RKO (cell line): ENCODE measurements around the gene DDX1.
A peak's percentile ranks its signal among the peaks of the same experiment; 100 is the strongest.
"Not testable (repeated sequence)": the region's sequence is repeated elsewhere in the genome, so short reads cannot be mapped to it uniquely, and the experiment has no call there.

ENCODE experiments used
- DNase-seq: peaks from one replicate; pipeline ENCODE4 v3.0.0-alpha.2; 2016; ENCODE audit warnings: low spot score

Gene DDX1

DNA sequence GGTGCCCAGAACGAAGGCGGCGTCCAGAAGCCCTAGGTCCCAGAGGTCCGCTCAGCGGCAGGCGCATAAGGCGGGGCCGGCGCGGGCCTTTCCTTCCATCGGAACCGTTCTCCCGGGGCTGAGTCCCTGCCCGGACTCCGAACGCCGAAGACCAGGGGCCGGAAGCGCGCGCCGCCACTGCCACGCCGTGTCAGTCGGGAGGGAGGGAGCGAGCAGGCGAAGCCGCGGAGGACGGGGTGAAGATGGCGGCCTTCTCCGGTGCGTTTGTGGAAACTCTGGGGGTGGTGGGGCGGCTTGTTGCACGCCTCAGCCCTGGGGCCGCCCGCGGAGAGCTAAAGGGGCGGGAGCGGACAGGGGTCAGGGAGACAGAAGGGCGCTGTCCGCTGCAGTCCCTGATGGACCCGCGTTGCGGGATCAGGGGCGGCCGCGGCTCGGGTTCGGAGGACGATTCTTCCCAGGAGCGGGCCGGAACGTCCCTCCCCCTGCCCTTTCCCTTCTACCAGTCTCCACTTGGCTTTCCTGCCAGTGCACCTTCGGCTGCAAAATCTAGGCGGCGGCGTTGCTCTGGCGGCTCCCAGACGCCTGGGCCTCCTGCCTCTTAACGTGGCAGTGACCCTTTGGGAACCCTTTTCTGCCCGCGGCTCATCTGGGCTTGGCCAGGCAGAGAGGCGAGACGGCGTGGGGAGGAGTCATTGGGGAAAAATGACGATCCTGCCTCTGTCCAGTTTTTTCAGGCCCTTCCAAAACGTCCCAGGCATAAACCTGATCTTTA, at the start of gene DDX1:
TSS of gene DDX1 (plus strand) at position 177 of the 772 bp plus-strand sequence. CDS start at position 243, 66 bp downstream.
- DNase-seq: peak; percentile 83

DNA sequence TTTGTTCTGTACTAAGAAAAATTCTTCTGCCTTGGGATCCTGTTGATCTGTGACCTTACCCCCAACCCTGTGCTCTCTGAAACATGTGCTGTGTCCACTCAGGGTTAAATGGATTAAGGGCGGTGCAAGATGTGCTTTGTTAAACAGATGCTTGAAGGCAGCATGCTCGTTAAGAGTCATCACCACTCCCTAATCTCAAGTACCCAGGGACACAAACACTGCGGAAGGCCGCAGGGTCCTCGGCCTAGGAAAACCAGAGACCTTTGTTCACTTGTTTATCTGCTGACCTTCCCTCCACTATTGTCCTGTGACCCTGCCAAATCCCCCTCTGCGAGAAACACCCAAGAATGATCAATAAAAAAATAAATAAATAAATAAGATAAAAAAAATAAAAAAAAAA, 49.4 kb upstream of the DDX1 start:
- DNase-seq: not testable (repeated sequence)

DNA sequence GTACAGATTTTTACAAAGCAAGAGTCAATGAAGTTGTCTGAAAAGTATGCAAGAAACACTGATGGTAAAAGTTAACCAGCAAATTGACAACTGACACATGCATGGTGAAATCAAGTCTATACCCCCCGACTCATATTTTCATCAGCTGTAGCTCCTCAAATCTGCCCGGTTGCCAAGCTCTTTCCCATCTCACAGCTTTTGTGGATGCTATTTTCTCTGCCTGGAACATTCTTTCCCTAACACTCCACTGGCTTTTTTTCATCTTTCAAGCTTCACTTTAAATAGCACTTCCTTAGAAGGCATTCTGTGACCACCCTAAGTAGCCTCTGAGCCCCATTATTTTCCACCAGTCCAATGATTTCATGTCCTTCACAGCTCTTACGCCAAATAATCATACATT, 48.6 kb upstream of the DDX1 start:
- no peak for DNase-seq

DNA sequence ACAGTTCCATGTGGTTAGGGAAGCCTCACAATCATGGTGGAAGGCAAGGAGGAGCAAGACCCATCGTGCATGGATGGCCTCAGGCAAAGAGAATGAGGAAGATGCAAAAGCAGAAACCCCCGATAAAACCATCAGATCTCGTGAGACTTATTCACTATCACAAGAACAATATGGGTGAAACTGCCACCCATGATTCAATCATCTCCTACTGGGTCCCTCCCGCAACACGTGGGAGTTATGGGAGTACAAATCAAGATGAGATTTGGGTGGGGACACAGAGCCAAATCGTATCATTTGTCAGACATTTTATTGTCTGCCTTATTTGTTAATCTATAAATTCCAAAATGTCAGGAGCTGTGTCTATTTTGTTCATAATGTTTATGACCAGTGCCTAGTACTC, 48.1 kb upstream of the DDX1 start:
- no peak for DNase-seq

DNA sequence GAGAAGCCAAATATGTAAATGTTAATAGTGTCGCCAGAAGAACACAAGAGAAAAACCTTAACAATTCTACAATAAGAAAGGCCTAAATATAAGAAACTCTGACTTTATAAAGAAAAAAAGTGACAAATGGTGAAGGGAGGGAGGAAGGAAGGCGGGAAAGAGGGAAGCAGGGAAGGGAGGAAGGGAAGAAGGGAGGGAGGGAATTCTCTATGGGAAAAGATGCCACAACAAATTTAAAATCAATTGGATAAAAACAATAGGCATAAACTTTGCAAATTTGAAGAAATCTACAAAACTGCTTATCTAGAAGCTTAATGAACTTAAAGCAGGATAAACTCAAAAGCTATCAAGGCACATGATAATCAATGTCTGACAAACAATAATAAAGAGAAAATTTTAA, 47.4 kb upstream of the DDX1 start:
- DNase-seq: no peak

DNA sequence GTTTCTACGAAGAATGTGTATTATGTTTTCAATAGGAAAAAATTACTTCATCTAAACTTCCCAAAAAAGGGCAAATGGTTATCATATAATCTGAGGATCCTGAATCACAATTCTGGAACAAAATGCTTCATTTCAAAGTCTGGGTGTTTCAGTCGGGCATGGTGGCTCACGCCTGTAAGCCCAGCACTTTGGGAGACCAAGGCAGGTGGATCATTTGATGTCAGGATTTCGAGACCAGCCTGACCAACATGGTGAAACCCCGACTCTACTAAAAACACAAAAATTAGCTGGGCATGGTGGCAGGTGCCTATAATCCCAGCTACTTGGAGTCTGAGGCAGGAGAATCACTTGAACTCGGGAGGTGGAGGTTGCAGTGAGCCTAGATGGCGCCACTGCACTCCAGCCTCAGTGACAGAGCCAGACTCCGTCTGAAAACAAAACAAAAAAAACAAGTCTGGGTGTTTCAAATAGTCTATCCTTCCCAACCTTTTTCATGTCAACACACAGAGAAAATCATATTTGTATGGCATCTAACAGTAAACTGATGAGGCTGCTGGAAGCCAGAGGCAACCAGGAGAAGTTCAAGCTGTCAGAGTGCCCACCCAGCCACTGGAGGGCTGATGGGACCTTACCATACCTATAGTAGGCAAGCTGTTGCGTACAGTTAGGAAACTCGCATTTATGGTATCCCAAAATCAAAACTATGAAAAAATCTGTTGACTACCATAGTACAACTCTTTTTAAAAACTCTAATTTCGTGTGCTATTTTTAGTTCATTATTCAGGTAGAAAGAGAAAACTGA, 45.2 kb upstream of the DDX1 start:
- DNase-seq: no peak

DNA sequence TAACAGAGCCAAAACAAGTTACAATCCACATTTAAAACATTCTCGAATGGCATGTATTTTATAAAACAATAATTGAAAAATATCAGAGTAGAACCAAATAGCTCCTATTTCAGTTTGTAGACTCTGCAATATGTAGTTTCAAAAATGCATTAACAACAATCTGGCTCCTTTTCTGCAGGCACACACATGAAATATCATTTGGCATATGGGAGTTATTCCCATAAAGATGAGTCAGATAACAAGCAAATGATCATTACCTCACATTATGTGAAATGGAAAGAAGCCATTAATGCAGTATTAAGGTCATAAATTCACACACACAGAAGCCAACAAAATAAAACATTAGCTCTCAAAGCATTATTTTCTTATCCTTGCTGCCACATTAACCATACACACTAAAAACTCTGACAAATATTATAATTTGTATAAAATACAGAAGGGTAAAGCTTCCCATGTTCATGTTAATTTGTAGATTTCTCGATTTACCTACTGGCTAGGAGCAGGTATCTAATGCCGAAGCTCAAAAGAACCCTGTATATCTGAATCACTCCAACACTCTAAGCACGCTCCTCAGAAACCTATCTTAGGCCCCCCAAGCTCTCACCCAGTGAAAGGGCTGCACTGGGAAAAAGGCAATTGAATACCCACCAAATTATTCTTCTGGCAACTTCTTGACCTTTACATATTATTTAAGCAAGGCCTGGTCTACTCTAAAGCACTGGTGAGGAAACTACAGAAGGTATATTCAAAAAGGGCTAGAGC, 44.4 kb upstream of the DDX1 start:
- no peak for DNase-seq

DNA sequence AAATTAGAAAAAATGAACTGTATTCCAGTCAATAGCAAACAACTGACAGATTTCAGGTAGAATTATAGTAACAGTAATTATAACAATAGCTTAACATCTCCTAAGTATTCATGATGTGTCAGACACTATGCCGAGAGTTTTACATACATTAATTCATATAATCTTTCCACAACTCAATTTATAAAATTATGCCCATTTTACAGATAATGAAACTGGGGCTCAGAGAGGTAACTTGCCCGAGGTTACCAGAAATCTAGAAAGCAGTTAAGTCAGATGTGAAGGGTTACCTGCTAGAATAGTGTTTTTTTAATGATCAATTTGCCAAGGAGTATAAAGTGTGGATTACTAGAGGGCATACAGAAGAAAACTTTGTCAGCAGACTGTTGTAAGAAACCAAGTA, 42.7 kb upstream of the DDX1 start:
- DNase-seq: no peak

DNA sequence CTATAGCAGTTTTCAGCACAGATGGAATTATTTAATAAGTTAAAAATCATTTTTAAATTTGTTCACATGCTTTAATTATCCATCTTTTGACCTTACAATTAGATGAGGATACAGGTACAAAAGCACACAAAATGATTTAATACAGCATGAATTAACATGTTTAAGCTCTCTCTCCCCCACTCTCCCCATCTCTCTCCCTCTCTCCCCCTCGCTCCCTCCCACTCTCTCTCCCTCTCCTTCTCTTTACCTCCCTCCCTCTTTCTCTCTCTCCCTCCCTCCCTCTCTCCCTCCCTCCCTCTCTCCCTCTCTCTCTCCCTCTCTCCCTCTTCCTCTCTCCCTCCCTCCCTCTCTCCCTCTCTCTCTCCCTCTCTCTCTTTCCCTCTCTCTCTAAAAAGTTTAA, 38.1 kb upstream of the DDX1 start:
- DNase-seq: no peak

DNA sequence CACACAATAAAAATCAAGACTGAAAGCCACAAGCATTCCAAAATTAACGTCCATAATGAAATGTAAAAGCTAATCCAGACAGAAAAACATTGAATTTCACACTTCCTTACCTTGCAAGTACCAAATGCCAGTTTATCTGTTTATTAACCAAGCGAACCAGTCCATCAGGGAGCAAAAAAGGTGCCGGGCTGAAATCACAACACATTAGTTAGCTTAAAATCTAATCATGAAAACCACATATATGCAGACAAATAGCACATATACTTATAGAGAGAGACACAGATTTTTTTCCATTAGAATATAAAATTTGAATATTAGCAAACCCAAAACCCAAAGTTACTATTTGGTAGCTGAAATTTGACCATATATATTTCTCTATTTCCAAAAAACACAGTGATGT, 37.7 kb upstream of the DDX1 start:
- DNase-seq: no peak

DNA sequence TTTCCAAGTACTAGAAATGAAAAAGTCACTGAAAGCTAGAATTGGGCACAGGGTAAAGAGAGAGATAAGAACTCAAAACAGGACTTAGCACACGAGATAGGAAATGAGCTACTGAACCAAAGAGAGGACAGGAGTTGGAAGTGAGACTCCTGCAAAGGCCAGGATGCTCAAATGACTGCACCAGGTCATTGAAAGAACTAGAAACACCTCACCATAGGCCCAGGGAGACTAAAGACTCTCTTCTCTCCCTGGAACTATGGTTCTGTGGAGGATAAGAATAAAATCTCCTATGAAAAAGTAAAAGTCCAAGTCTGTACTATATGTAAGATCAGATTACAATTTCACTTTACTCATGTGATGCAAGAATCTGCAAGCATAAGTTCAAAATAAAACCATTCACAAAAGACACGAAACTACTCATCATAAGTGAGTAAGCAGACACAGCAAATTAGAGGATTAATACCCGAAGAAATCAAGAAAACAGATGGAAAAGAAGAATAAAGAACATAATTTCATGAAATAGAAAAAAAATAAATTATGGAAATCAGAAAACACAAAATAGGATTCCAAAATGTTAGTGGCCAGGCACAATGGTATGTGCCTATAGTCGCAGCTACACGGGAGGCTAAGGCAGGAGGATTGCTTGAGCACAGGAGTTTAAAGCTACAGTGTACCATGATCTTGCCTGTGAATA, 37.0 kb upstream of the DDX1 start:
- no peak for DNase-seq

DNA sequence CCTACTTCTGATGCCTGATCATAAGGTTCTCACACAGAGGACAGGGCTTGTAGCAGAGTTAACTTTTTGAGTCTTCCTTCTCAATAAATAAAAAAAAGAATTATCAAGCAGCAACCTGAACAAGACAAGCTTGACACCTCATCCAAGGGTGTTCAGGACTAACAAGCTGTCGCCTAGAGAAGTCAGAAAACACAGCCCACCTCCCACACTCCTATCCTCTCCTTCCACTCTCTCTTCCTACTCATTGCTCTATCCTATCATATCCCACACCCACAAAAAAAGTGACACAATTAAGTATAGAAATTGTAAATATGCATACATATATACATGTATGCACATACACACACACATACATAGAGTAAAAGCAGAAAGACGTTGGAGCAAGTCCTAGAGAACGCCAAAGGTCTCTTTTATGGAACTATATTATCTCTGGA, 35.9 kb upstream of the DDX1 start:
- DNase-seq: no peak

DNA sequence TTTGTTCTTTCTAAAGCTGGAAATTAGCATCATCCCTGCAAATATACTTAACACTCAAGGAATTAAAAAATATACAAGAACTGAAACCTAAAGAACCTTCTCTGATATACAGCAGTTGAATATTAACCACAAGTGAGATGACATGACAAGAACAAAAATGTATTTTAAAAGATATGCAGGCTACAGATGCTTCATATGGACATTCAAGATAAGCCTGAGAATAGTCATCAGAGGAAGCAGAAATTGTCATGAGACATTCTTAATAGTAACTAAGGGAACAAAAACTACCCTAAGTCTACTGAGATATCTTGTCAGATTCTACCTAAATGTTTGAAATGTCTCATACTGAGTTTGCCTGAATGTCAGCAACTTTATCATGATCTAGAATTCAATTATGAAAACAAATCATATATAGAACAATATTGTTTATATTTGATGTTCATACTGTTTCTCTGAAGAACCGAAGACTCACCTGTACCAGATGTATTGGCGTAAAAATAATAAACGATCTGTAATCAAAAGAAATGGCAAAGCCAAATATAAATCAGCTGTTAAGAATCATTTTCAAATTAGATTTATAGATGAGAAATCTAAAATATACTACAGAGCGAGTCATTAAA, 35.2 kb upstream of the DDX1 start:
- DNase-seq: no peak

DNA sequence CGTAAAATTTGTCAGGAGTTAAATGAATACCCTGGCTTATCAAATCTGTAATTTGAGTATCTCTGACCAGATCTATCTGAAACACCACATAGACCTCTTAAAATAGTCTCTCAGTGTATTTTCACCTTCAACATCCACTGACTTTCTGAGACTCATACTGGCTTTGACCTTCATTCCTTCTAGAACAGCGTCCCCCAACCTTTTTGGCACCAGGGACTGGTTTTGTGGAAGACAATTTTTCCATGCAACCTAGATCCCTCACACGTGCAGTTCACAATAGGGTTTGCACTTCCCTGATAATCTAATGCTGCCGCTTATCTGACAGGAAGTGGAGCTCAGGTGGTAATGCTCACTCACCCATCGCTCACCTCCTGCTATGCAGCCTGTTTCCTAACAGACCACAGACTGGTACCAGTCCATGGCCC, 33.8 kb upstream of the DDX1 start:
- DNase-seq: peak; percentile 53

DNA sequence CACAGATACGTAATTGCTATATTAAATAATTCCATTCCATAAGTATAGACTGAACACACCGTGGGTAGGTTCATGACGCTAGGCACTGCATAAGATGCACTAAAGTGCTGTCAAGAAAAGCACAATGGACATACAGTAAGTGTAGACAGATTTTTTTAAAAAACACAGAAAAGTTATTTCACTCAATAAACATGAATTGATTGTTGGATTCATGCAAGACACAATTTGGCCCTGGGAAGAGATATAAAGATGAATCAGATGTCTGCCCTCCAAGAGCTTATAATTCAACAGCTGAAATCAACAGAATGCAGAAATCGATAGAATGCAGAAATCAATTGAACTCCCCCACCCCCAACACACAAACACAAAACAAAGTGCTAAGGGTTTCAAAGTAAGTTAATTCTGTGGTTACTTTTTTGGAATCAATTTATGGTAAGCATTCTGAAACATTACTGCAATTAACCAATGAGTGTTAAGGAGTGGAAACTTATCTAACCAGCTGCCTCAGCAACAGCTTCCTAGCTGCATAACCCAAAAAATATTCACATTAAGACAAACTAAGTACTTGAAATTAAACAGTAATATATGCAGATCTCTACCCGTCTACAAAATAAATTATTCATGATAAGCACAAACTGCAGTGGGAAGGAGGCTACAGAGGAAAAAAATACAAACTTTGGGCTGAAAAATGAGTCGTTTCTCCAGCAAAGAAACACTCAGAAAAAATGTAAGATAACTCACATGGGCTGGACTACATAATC, 32.1 kb upstream of the DDX1 start:
- DNase-seq: peak; percentile 17

DNA sequence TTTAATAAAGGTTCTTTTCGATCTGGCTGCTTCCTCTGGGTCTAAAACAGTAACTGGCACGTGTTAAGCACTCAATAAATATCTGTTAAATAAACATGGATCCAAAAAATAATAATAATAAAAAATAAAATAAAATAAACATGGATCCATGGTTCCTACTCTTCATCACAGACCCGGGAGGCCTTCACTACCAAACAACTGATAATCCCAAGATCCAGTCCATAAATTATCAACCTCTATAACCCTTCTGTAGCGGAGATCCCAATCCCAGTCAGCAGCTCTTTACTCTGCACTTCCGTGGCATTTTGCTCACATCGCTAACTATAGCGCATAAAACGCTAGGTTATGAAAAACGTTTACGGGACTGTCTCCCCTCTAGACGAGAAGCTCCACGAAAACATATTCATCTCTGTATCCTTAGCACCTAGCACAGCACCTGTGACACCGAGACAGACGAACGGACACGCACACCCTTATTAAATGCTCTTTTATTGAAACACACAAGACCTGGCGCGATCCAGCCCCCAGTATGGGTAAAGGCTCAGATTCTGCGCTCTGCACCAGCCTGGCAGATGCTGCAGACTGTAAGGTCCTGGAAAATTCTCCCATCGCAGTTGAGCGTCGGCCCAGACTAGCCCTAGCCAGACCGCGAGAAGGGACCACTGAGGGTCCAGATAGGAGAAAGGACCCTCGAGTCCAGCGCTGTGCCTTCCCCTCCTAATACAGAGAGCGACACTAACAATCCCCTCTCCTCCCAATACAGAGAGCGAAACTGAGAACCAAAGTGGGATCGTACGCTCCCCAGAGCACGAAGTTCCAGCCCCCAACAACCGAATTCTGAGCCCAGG, 31.3 kb upstream of the DDX1 start:
- peak; percentile 71 for DNase-seq

DNA sequence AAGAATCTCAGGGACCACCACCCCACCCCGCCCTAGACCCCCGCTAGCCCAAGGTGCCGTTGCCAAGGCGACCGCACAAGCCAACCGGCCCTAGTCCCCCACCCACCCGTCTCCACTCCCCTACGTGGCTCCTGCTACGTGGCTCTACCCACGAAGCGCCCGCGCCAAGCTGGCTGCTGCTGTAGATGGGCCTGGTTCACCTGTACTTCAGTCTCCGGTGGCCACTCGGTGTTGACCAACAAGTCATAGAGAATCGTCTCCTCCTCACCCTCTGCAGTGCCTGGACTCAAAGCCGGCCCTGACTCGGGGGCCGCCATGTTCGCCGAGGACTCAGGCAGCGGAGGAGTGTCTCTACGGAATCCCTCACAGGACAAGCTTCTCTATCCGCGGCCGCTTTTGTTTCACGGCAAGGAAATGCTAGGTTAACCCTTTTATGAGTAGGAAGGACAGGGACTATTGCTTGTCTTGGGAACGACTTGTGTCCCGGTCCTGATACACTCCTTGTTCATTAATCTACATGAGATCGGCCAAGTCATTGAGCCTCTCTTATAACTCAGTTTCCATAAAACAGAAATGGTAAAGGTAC, 30.6 kb upstream of the DDX1 start, which contains the start of gene NBAS:
TSS of gene NBAS (minus strand) at position 347 of the 586 bp plus-strand sequence. CDS start at position 317, 30 bp downstream.
- peak; percentile 90 for DNase-seq

DNA sequence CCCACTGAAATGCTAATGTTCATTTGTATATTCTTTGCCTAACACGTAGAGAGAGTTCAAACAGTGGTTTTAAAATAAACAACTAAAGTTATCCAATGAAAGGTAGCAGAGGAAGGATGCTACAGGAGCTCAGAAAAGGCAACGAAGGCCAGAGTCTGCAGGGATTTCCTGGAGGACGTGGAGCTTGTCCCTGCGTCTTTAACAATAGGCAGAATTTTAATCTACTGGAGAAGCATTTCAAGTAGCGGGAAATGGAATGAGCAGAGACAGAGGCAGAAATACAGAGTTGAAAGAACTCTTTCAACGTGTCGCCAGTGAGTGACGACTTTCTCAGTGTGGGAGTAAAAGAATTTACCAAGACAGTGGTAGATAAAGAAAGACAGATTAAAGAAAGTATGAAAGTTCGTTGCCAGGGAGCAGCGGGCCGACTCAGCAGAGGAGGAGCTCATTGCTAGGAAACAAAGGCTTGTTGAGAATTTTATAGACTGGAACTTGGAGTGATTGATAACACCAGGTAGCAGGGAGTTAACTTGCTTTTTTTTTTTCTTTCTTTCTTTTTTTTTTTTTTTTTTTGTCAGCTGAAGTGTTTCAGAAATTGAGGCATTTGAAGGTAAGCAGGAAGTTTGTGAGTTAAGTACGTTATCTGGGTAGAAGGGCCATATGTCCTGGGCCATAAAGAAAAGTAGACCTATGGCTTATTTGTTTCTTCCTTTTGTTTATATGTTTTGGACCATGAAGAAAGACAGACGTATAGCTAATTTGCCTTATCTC, 29.9 kb upstream of the DDX1 start:
- DNase-seq: peak; percentile 59
